Naive B cell (primary cell): Measurements from ENCODE around the gene DGKD. TPM values are rescaled to one million over a fixed set of nuclear protein-coding genes. Genes with fewer than 3 reads are reported as not detected.
A peak's percentile ranks its signal among the peaks of the same experiment; 100 is the strongest.

Experiments used
- ATAC-seq, 2 donors: fragments of 150-1000 bp; cut with Tn5 transposase; 2 replicates each; pipeline ENCODE4 v1.10.0; 2021; ENCODE audit warnings: low read depth in 2 of 2, mild to moderate bottlenecking in 2 of 2, moderate library complexity in 2 of 2
- DNase-seq: peaks from one replicate; pipeline ENCODE4 v3.0.0; 2022
- H3K27ac Mint-ChIP-seq, 6 donors: one replicate each; pipeline ENCODE4 v1.8.0; 2020 to 2022; ENCODE audit warnings: mild to moderate bottlenecking in 6 of 6, mixed read lengths in 6 of 6, moderate library complexity in 5 of 6, inconsistent platforms in 2 of 6
- H3K27me3 Mint-ChIP-seq, 3 donors: one replicate each; pipeline ENCODE4 v1.8.0; 2021 to 2022; ENCODE audit warnings: mixed read lengths in 3 of 3, mild to moderate bottlenecking in 1 of 3
- H3K36me3 Mint-ChIP-seq, 2 donors: one replicate each; pipeline ENCODE4 v1.8.0; 2020 to 2022; ENCODE audit warnings: mixed read lengths in 2 of 2, inconsistent platforms in 1 of 2, mild to moderate bottlenecking in 1 of 2
- H3K4me1 Mint-ChIP-seq, 3 donors: one replicate each; pipeline ENCODE4 v1.8.0; 2020 to 2022; ENCODE audit warnings: mixed read lengths in 3 of 3, inconsistent platforms in 1 of 3, mild to moderate bottlenecking in 1 of 3, moderate library complexity in 1 of 3
- H3K4me3 Mint-ChIP-seq, 8 donors: one replicate each; pipeline ENCODE4 v1.8.0; 2020 to 2022; ENCODE audit warnings: mild to moderate bottlenecking in 8 of 8, mixed read lengths in 8 of 8, moderate library complexity in 8 of 8, inconsistent platforms in 2 of 8
- H3K9me3 Mint-ChIP-seq, 7 donors: one replicate each; pipeline ENCODE4 v1.8.0; 2020 to 2022; ENCODE audit warnings: mixed read lengths in 7 of 7, mild to moderate bottlenecking in 5 of 7, inconsistent platforms in 2 of 7, moderate library complexity in 1 of 7
- polyA plus RNA-seq, 6 donors: library from polyadenylated mRNA; unstranded; fragments of 300-500 nt; fragmentation: Illumina TruSeq; gene quantifications; one replicate each; pipeline ENCODE4 v1.2.3, GENCODE V29; 2021; ENCODE audit warnings: low read depth in 6 of 6

The DGKD gene
- polyA plus RNA-seq, 6 donors from 2014 or later: 38.0 to 111 (median 67.7) TPM

GRCh38 chr2:233482616-233483015, 128.3 kb downstream of the DGKD start:
- H3K36me3 Mint-ChIP-seq: peaks cover 0 to 9% of the 10 kb centered on the region in 2 donors
- ATAC-seq: no peak

GRCh38 chr2:233485726-233486125, 131.4 kb downstream of the DGKD start:
- no peaks in the 10 kb centered on the region for H3K27me3 Mint-ChIP-seq
- ATAC-seq: no peak
- no peak overlapping the region for H3K4me3 Mint-ChIP-seq
- peaks cover 9 to 11% of the 10 kb centered on the region in 2 donors for H3K36me3 Mint-ChIP-seq
- peak overlapping the region in 3 of 6 donors; percentile 57 to 73 (median 71) for H3K27ac Mint-ChIP-seq
- H3K4me1 Mint-ChIP-seq: peaks cover 10 to 19% (median 12%) of the 10 kb centered on the region in 3 donors
- no peak for DNase-seq
- no peaks in the 10 kb centered on the region for H3K9me3 Mint-ChIP-seq

More at GRCh38 chr2:233482616-233483015, 128.3 kb downstream of the DGKD start:
- H3K27ac Mint-ChIP-seq: peak overlapping the region in 4 of 6 donors; percentile 43 to 87 (median 68)
- H3K27me3 Mint-ChIP-seq: no peaks in the 10 kb centered on the region
- no peaks in the 10 kb centered on the region for H3K9me3 Mint-ChIP-seq
- no peak for DNase-seq
- peaks cover 13 to 20% (median 15%) of the 10 kb centered on the region in 3 donors for H3K4me1 Mint-ChIP-seq
- H3K4me3 Mint-ChIP-seq: peak overlapping the region in 2 of 8 donors; percentile 16 to 41

- Mint-ChIP-seq H3K36me3 (peaks cover 9 to 14% of the 10 kb centered on the region in 2 donors), H3K4me3 (peak overlapping the region in 1 of 8 donors; percentile 64), H3K4me1 (peaks cover 10 to 19% (median 12%) of the 10 kb centered on the region in 3 donors)
Observed at GRCh38 chr2:233486357-233486756, 132.1 kb downstream of the DGKD start.

GRCh38 chr2:233486778-233487552, 132.7 kb downstream of the DGKD start:
- H3K9me3 Mint-ChIP-seq: no peaks in the 10 kb centered on the region
- H3K27me3 Mint-ChIP-seq: no peaks in the 10 kb centered on the region
- H3K27ac Mint-ChIP-seq: peak overlapping the region in 3 of 6 donors; percentile 33 to 73 (median 38)
- H3K4me3 Mint-ChIP-seq: no peak overlapping the region
- H3K36me3 Mint-ChIP-seq: peaks cover 12 to 14% of the 10 kb centered on the region in 2 donors
- ATAC-seq (no peak), DNase-seq (no peak)
- H3K4me1 Mint-ChIP-seq: peaks cover 10 to 19% (median 12%) of the 10 kb centered on the region in 3 donors

More at GRCh38 chr2:233486357-233486756, 132.1 kb downstream of the DGKD start:
- DNase-seq (no peak), ATAC-seq (no peak)
- H3K27ac Mint-ChIP-seq: peak overlapping the region in 4 of 6 donors; percentile 33 to 95 (median 56)
- no peaks in the 10 kb centered on the region for H3K27me3 Mint-ChIP-seq
- H3K9me3 Mint-ChIP-seq: no peaks in the 10 kb centered on the region

GRCh38 chr2:233487748-233488345, 133.6 kb downstream of the DGKD start:
- ATAC-seq: no peak
- Mint-ChIP-seq H3K4me3 (no peak overlapping the region), H3K27ac (peak overlapping the region in 1 of 6 donors; percentile 16), H3K4me1 (peaks cover 10 to 13% (median 10%) of the 10 kb centered on the region in 3 donors), H3K36me3 (peaks cover 14 to 15% of the 10 kb centered on the region in 2 donors), H3K9me3 (no peaks in the 10 kb centered on the region), H3K27me3 (no peaks in the 10 kb centered on the region)
- DNase-seq: no peak

GRCh38 chr2:233489143-233489542, 134.8 kb downstream of the DGKD start:
- peaks cover 14 to 21% of the 10 kb centered on the region in 2 donors for H3K36me3 Mint-ChIP-seq
- peaks cover 8 to 10% (median 9%) of the 10 kb centered on the region in 3 donors for H3K4me1 Mint-ChIP-seq
- no peak overlapping the region for H3K4me3 Mint-ChIP-seq
- ATAC-seq (no peak), DNase-seq (no peak)
- peak overlapping the region in 2 of 6 donors; percentile 39 to 47 for H3K27ac Mint-ChIP-seq
- H3K27me3 Mint-ChIP-seq: no peaks in the 10 kb centered on the region
- H3K9me3 Mint-ChIP-seq: no peaks in the 10 kb centered on the region

- Mint-ChIP-seq H3K9me3 (no peaks in the 10 kb centered on the region), H3K27me3 (no peaks in the 10 kb centered on the region), H3K36me3 (peaks cover 14 to 21% of the 10 kb centered on the region in 2 donors), H3K4me3 (no peak overlapping the region), H3K4me1 (peaks cover 8 to 10% (median 9%) of the 10 kb centered on the region in 3 donors), H3K27ac (no peak overlapping the region)
- DNase-seq (no peak), ATAC-seq (no peak)
Observed at GRCh38 chr2:233489666-233490065, 135.4 kb downstream of the DGKD start.

GRCh38 chr2:233490831-233491230, 136.5 kb downstream of the DGKD start:
- ATAC-seq (no peak), DNase-seq (no peak)
- no peak overlapping the region for H3K4me3 Mint-ChIP-seq
- H3K27ac Mint-ChIP-seq: no peak overlapping the region
- no peaks in the 10 kb centered on the region for H3K9me3 Mint-ChIP-seq
- peaks cover 9 to 10% (median 10%) of the 10 kb centered on the region in 3 donors for H3K4me1 Mint-ChIP-seq
- H3K27me3 Mint-ChIP-seq: no peaks in the 10 kb centered on the region
- H3K36me3 Mint-ChIP-seq: peaks cover 14 to 16% of the 10 kb centered on the region in 2 donors

- Mint-ChIP-seq H3K9me3 (no peaks in the 10 kb centered on the region), H3K36me3 (peaks cover 14 to 15% of the 10 kb centered on the region in 2 donors), H3K4me3 (no peak overlapping the region), H3K27me3 (no peaks in the 10 kb centered on the region), H3K27ac (peak overlapping the region in 1 of 6 donors; percentile 59), H3K4me1 (peaks cover 9 to 10% (median 10%) of the 10 kb centered on the region in 3 donors)
- DNase-seq (no peak), ATAC-seq (no peak)
Observed at GRCh38 chr2:233491326-233491725, 137.0 kb downstream of the DGKD start.

GRCh38 chr2:233492078-233492477, 137.8 kb downstream of the DGKD start:
- no peak overlapping the region for H3K4me3 Mint-ChIP-seq
- ATAC-seq: no peak
- H3K9me3 Mint-ChIP-seq: no peaks in the 10 kb centered on the region
- no peaks in the 10 kb centered on the region for H3K27me3 Mint-ChIP-seq
- peaks cover 12 to 21% of the 10 kb centered on the region in 2 donors for H3K36me3 Mint-ChIP-seq
- DNase-seq: no peak
- H3K4me1 Mint-ChIP-seq: peaks cover 8 to 11% (median 10%) of the 10 kb centered on the region in 3 donors
- H3K27ac Mint-ChIP-seq: no peak overlapping the region

GRCh38 chr2:233492751-233493150, 138.5 kb downstream of the DGKD start:
- H3K4me3 Mint-ChIP-seq: no peak overlapping the region
- H3K36me3 Mint-ChIP-seq: peaks cover 12 to 24% of the 10 kb centered on the region in 2 donors
- H3K9me3 Mint-ChIP-seq: no peaks in the 10 kb centered on the region
- no peaks in the 10 kb centered on the region for H3K27me3 Mint-ChIP-seq
- DNase-seq (no peak), ATAC-seq (no peak)
- H3K27ac Mint-ChIP-seq: no peak overlapping the region
- H3K4me1 Mint-ChIP-seq: peaks cover 12 to 17% (median 17%) of the 10 kb centered on the region in 3 donors

GRCh38 chr2:233495503-233496496, 141.5 kb downstream of the DGKD start:
- ATAC-seq: no peak
- H3K27ac Mint-ChIP-seq: peak overlapping the region in 1 of 6 donors; percentile 47
- no peak overlapping the region for H3K4me3 Mint-ChIP-seq
- no peak for DNase-seq
- H3K4me1 Mint-ChIP-seq: peaks cover 17 to 23% (median 20%) of the 10 kb centered on the region in 3 donors
- H3K36me3 Mint-ChIP-seq: peaks cover 12 to 18% of the 10 kb centered on the region in 2 donors
- no peaks in the 10 kb centered on the region for H3K9me3 Mint-ChIP-seq
- H3K27me3 Mint-ChIP-seq: no peaks in the 10 kb centered on the region
